Activated CD4-positive, alpha-beta T cell treated with anti-CD3 and anti-CD28 coated beads, Interleukin-2, amount 50 U/mL, for 4 hours (primary cell): ENCODE results near the gene CSF1.
A peak's percentile ranks its signal among the peaks of the same experiment; 100 is the strongest.
"Not testable (repeated sequence)": the region's sequence is repeated elsewhere in the genome, so short reads cannot be mapped to it uniquely, and the experiment has no call there.

ENCODE experiments used
- DNase-seq, 2 experiments: peaks; one replicate each; pipeline ENCODE4 v3.0.0-alpha.2; 2020

The CSF1 gene

GRCh38 chr1:109910123-109910962 is at the start of gene CSF1:
TSS of gene CSF1 (plus strand) at chr1:109910849. CDS start at chr1:109911024, 175 bp downstream.
- peak; percentile 59 to 68 for DNase-seq

GRCh38 chr1:109861616-109862015 is 49.0 kb upstream of the CSF1 start:
- DNase-seq = not testable (repeated sequence)

GRCh38 chr1:109863667-109864046 is 47.0 kb upstream of the CSF1 start:
- no peak for DNase-seq

GRCh38 chr1:109864047-109864822 is 46.4 kb upstream of the CSF1 start:
- no peak for DNase-seq

GRCh38 chr1:109864930-109865612 is 45.6 kb upstream of the CSF1 start:
- no peak for DNase-seq

GRCh38 chr1:109866071-109866470 is 44.6 kb upstream of the CSF1 start:
- no peak for DNase-seq

- DNase-seq = no peak
Measured at GRCh38 chr1:109873278-109874175, 37.1 kb upstream of the CSF1 start.

- no peak for DNase-seq
Measured at GRCh38 chr1:109874445-109874844, 36.2 kb upstream of the CSF1 start.

- DNase-seq = no peak
Measured at GRCh38 chr1:109875874-109876273, 34.8 kb upstream of the CSF1 start.

GRCh38 chr1:109876617-109877316 is 33.9 kb upstream of the CSF1 start:
- no peak for DNase-seq

GRCh38 chr1:109877317-109877771 is 33.3 kb upstream of the CSF1 start:
- DNase-seq = no peak

- no peak for DNase-seq
Measured at GRCh38 chr1:109877776-109878175, 32.9 kb upstream of the CSF1 start.

GRCh38 chr1:109878531-109879104 is 32.0 kb upstream of the CSF1 start:
- DNase-seq = no peak

- DNase-seq = not testable (repeated sequence)
Measured at GRCh38 chr1:109879371-109879770, 31.3 kb upstream of the CSF1 start.

- DNase-seq = no peak
Measured at GRCh38 chr1:109879881-109880525, 30.6 kb upstream of the CSF1 start.

- DNase-seq = no peak
Measured at GRCh38 chr1:109880971-109881894, 29.4 kb upstream of the CSF1 start.

GRCh38 chr1:109881906-109882287 is 28.8 kb upstream of the CSF1 start:
- no peak for DNase-seq

GRCh38 chr1:109882288-109883245 is 28.1 kb upstream of the CSF1 start:
- DNase-seq = no peak
